GM19193 (cell line): ENCODE measurements around the gene ANK3.

Experiments used
- POLR2A ChIP-seq: IDR thresholded peaks from 4 replicates; pipeline ENCODE4 v1.6.1; 2011; ENCODE audit not compliant: insufficient read depth, insufficient read length; ENCODE audit errors: extremely low read depth

The ANK3 gene

GRCh38 chr10:60197206-60197605, 192.5 kb downstream of the ANK3 start:
- no peak for TF ChIP-seq POLR2A

GRCh38 chr10:60194421-60194820, 195.3 kb downstream of the ANK3 start:
- no peak for TF ChIP-seq POLR2A

- no peak for TF ChIP-seq POLR2A
Measured at GRCh38 chr10:60192946-60193345, 196.7 kb downstream of the ANK3 start.

- TF ChIP-seq POLR2A = no peak
Measured at GRCh38 chr10:60189861-60190475, 199.7 kb downstream of the ANK3 start.

GRCh38 chr10:60188548-60188947, 201.1 kb downstream of the ANK3 start:
- no peak for TF ChIP-seq POLR2A

- no peak for TF ChIP-seq POLR2A
Measured at GRCh38 chr10:60187691-60188090, 202.0 kb downstream of the ANK3 start.

GRCh38 chr10:60186315-60187071, 203.2 kb downstream of the ANK3 start:
- TF ChIP-seq POLR2A = no peak

GRCh38 chr10:60185421-60185820, 204.3 kb downstream of the ANK3 start:
- no peak for TF ChIP-seq POLR2A

GRCh38 chr10:60182691-60183090, 207.0 kb downstream of the ANK3 start:
- no peak for TF ChIP-seq POLR2A

- no peak for TF ChIP-seq POLR2A
Measured at GRCh38 chr10:60176925-60177324, 212.8 kb downstream of the ANK3 start.

- TF ChIP-seq POLR2A = no peak
Measured at GRCh38 chr10:60175441-60175971, 214.2 kb downstream of the ANK3 start.

- TF ChIP-seq POLR2A = no peak
Measured at GRCh38 chr10:60172363-60172990, 217.2 kb downstream of the ANK3 start.

- TF ChIP-seq POLR2A = no peak
Measured at GRCh38 chr10:60171436-60172013, 218.2 kb downstream of the ANK3 start.

GRCh38 chr10:60170250-60170649, 219.4 kb downstream of the ANK3 start:
- TF ChIP-seq POLR2A = no peak

- TF ChIP-seq POLR2A = no peak
Measured at GRCh38 chr10:60169111-60169510, 220.6 kb downstream of the ANK3 start.

GRCh38 chr10:60167050-60167449, 222.6 kb downstream of the ANK3 start:
- no peak for TF ChIP-seq POLR2A

GRCh38 chr10:60163786-60164185, 225.9 kb downstream of the ANK3 start:
- no peak for TF ChIP-seq POLR2A
